Fibroblast of lung (primary cell): ENCODE results near the gene LAMB1. TPM values are rescaled to one million over a fixed set of nuclear protein-coding genes. Genes with fewer than 3 reads are reported as not detected.
A peak's percentile ranks its signal among the peaks of the same experiment; 100 is the strongest.

Experiments
- DNase-seq, 2 donors: peaks; one replicate each; pipeline versions ENCODE4 v3.0.0 to v3.0.0-alpha.2; 2010; ENCODE audit warnings: low read depth in 2 of 2
- H2AFZ ChIP-seq: 2 replicates; pipeline ENCODE4 v1.5.1; 2012; ENCODE audit warnings: low read length, control low read depth, inconsistent platforms
- H3K27ac ChIP-seq: 2 replicates; pipeline ENCODE4 v1.5.1; 2011; ENCODE audit warnings: low read length, control low read depth; ENCODE audit not compliant: insufficient read depth
- H3K27me3 ChIP-seq: 2 replicates; pipeline ENCODE4 v1.5.1; 2011; ENCODE audit warnings: mild to moderate bottlenecking, low read length; ENCODE audit not compliant: control insufficient read depth, insufficient read depth
- H3K36me3 ChIP-seq: 2 replicates; pipeline ENCODE4 v1.5.1; 2011; ENCODE audit warnings: low read length; ENCODE audit not compliant: control insufficient read depth, insufficient read depth
- H3K4me1 ChIP-seq: 2 replicates; pipeline ENCODE4 v1.5.1; 2011; ENCODE audit warnings: low read length; ENCODE audit not compliant: control insufficient read depth, insufficient read depth; ENCODE audit errors: extremely low read depth
- H3K4me2 ChIP-seq: 2 replicates; pipeline ENCODE4 v1.5.1; 2011; ENCODE audit warnings: low read length, control low read depth; ENCODE audit not compliant: insufficient read depth; ENCODE audit errors: extremely low read depth
- H3K4me3 ChIP-seq, 4 experiments: fragments of 200-600 bp in 1 of 4; sonication (generic) in 1 of 4; replicated peaks in 1 of 4; 2 replicates each; pipeline ENCODE4 v1.5.1; 2011 to 2016; ENCODE audit warnings: low read length in 4 of 4, low read depth in 3 of 4, mild to moderate bottlenecking in 3 of 4, control low read depth in 2 of 4, inconsistent platforms in 1 of 4, mixed read lengths in 1 of 4; ENCODE audit not compliant: insufficient read depth in 1 of 4; ENCODE audit errors: control extremely low read depth in 1 of 4
- H3K79me2 ChIP-seq: 2 replicates; pipeline ENCODE4 v1.5.1; 2012; ENCODE audit warnings: mild to moderate bottlenecking, low read length, inconsistent platforms; ENCODE audit not compliant: control insufficient read depth, insufficient read depth
- H3K9ac ChIP-seq: 2 replicates; pipeline ENCODE4 v1.5.1; 2011; ENCODE audit warnings: mild to moderate bottlenecking, low read length, control low read depth; ENCODE audit not compliant: insufficient read depth
- H3K9me3 ChIP-seq: 2 replicates; pipeline ENCODE4 v1.5.1; 2012; ENCODE audit warnings: low read depth, low read length; ENCODE audit not compliant: control insufficient read depth, insufficient read depth
- H4K20me1 ChIP-seq: 2 replicates; pipeline ENCODE4 v1.5.1; 2011; ENCODE audit warnings: low read length; ENCODE audit not compliant: control insufficient read depth, insufficient read depth; ENCODE audit errors: extremely low read depth
- CTCF ChIP-seq, 2 donors: IDR thresholded peaks in 1 of 2; conservative IDR thresholded peaks in 1 of 2; 1 replicate in 1 of 2; 2 replicates in 1 of 2; pipeline ENCODE4 v1.5.1; 2011 to 2012; ENCODE audit warnings: low read length in 2 of 2, control low read depth in 1 of 2, inconsistent platforms in 1 of 2, low read depth in 1 of 2, mild to moderate bottlenecking in 1 of 2
- EZH2 ChIP-seq: IDR thresholded peaks from 2 replicates; pipeline ENCODE4 v1.5.1; 2012; ENCODE audit warnings: low read length, control low read depth, mild to moderate bottlenecking; ENCODE audit errors: missing control alignments
- polyA plus RNA-seq, 2 donors: library from polyadenylated mRNA; depleted of rRNA in 1 of 2; stranded (reverse) in 1 of 2; unstranded in 1 of 2; fragments of >200 nt; gene quantifications; 2 replicates each; pipeline ENCODE4 v1.2.1, GENCODE V29; 2011 to 2012; ENCODE audit warnings: missing spikeins in 1 of 2
- total RNA-seq: library from RNA; depleted of rRNA; stranded (reverse); fragments of >200 nt; gene quantifications from 2 replicates; pipeline ENCODE4 v1.2.1, GENCODE V29; 2014

Gene LAMB1
- total and polyA plus RNA-seq, 2 donors (not counting 1 experiment from before 2014, with no cell fraction given) = 428 to 516 TPM

- Histone ChIP-seq H3K4me1 (peaks cover 18% of the 10 kb centered on the region), H3K79me2 (no peaks in the 10 kb centered on the region), H4K20me1 (no peaks in the 10 kb centered on the region), H3K27ac (no peak overlapping the region), H3K36me3 (peaks cover 54% of the 10 kb centered on the region), H3K9me3 (no peaks in the 10 kb centered on the region), H3K9ac (no peak overlapping the region), H3K4me2 (no peak overlapping the region), H3K27me3 (no peaks in the 10 kb centered on the region), H2AFZ (no peak overlapping the region), H3K4me3 (no peak overlapping the region)
- TF ChIP-seq EZH2 (no peak), CTCF (conservative IDR thresholded peaks at IDR 0.05 in 1 of 2, IDR thresholded peaks at IDR 0.05 in 1 of 2; ENCODE audit: low read depth in 1 of 2, low read length in 2 of 2) (no peak)
- peak in 1 of 2 donors; percentile 57 for DNase-seq
These were observed 42.7 kb downstream of the LAMB1 start for GRCh38 chr7:107960272-107960671.

GRCh38 chr7:107959527-107959898 is 43.4 kb downstream of the LAMB1 start:
- no peak overlapping the region for H2AFZ ChIP-seq
- H3K4me3 ChIP-seq = no peak overlapping the region
- H3K79me2 ChIP-seq = no peaks in the 10 kb centered on the region
- H3K27ac ChIP-seq = no peak overlapping the region
- H3K4me1 ChIP-seq = peaks cover 18% of the 10 kb centered on the region
- TF ChIP-seq EZH2 (no peak), CTCF (conservative IDR thresholded peaks at IDR 0.05 in 1 of 2, IDR thresholded peaks at IDR 0.05 in 1 of 2; ENCODE audit: low read depth in 1 of 2, low read length in 2 of 2) (no peak)
- H3K36me3 ChIP-seq = peaks cover 49% of the 10 kb centered on the region
- no peaks in the 10 kb centered on the region for H4K20me1 ChIP-seq
- no peak overlapping the region for H3K4me2 ChIP-seq
- DNase-seq = no peak
- no peaks in the 10 kb centered on the region for H3K27me3 ChIP-seq
- H3K9ac ChIP-seq = no peak overlapping the region
- H3K9me3 ChIP-seq = no peaks in the 10 kb centered on the region

GRCh38 chr7:107958764-107959526 is 44.0 kb downstream of the LAMB1 start:
- Histone ChIP-seq H3K27me3 (no peaks in the 10 kb centered on the region), H2AFZ (no peak overlapping the region), H3K9ac (no peak overlapping the region), H3K9me3 (no peaks in the 10 kb centered on the region), H3K27ac (peak overlapping the region; percentile 26), H3K36me3 (peaks cover 45% of the 10 kb centered on the region), H3K4me3 (no peak overlapping the region), H4K20me1 (no peaks in the 10 kb centered on the region), H3K4me1 (peaks cover 20% of the 10 kb centered on the region), H3K79me2 (no peaks in the 10 kb centered on the region), H3K4me2 (no peak overlapping the region)
- no peak for TF ChIP-seq EZH2
- TF ChIP-seq CTCF (conservative IDR thresholded peaks at IDR 0.05 in 1 of 2, IDR thresholded peaks at IDR 0.05 in 1 of 2; ENCODE audit: low read depth in 1 of 2, low read length in 2 of 2) = no peak
- DNase-seq = peak; percentile 84 to 97
